Endothelial cell of umbilical vein (primary cell): ENCODE data around the gene DOP1B. TPM values are rescaled to one million over a fixed set of nuclear protein-coding genes. Genes with fewer than 3 reads are reported as not detected.

Source experiments
- BruUV-seq: library from RNA; stranded (reverse); fragments of 400-500 nt; replicated peaks from 2 replicates; lab custom pipeline; 2021; lab: Mats Ljungman, UMichigan
- CTCF ChIA-PET: fragments of 300-600, 350-600 bp; sonication (Branson Sonifier 250); formaldehyde crosslinking; loops from one replicate; lab custom pipeline; 2021; ENCODE audit warnings: antibody characterized with exemption, inconsistent platforms; lab: Charles Lee
- POLR2A ChIA-PET: fragments of 300-600, 350-600 bp; sonication (Branson Sonifier 250); formaldehyde crosslinking; loops from one replicate; lab custom pipeline; 2021; ENCODE audit warnings: antibody characterized with exemption, inconsistent platforms; lab: Charles Lee
- DNase-seq: peaks from one replicate; pipeline ENCODE4 v3.0.0-alpha.2; 2011; ENCODE audit warnings: low read depth, low spot score
- FAIRE-seq: peaks from 2 replicates; lab custom pipeline; 2011; peaks lifted over from hg19 to GRCh38; lab: Jason Lieb, UNC
- H2AFZ ChIP-seq: 2 replicates; pipeline ENCODE4 v1.6.0; 2012; ENCODE audit warnings: low read depth, low read length, control low read depth, inconsistent platforms
- H3K27ac ChIP-seq: 2 replicates; pipeline ENCODE4 v1.5.1; 2011; ENCODE audit warnings: low read depth, mild to moderate bottlenecking, control low read depth, low read length, moderate library complexity; ENCODE audit not compliant: insufficient read depth
- H3K27me3 ChIP-seq, 2 experiments: 2 replicates each; pipeline versions ENCODE4 v1.6.0 to v1.6.1; 2011; ENCODE audit warnings: low read length in 2 of 2, mixed read lengths in 1 of 2; ENCODE audit not compliant: control insufficient read depth in 2 of 2, insufficient read depth in 2 of 2
- H3K36me3 ChIP-seq, 2 experiments: 2 replicates in 1 of 2; 3 replicates in 1 of 2; pipeline ENCODE4 v1.5.1; 2011; ENCODE audit warnings: low read length in 2 of 2, mild to moderate bottlenecking in 1 of 2, moderate library complexity in 1 of 2; ENCODE audit not compliant: control insufficient read depth in 2 of 2, insufficient read depth in 2 of 2; ENCODE audit errors: extremely low read depth in 1 of 2
- H3K4me1 ChIP-seq: 3 replicates; pipeline ENCODE4 v1.5.1; 2011; ENCODE audit warnings: mild to moderate bottlenecking, low read length; ENCODE audit not compliant: control insufficient read depth, insufficient read depth; ENCODE audit errors: extremely low read depth
- H3K4me2 ChIP-seq: 2 replicates; pipeline ENCODE4 v1.6.1; 2011; ENCODE audit warnings: low read length, control low read depth, mixed read lengths; ENCODE audit not compliant: insufficient read depth
- H3K4me3 ChIP-seq, 3 experiments: fragments of 200-600 bp in 1 of 3; sonication (generic), shearing (Covaris generic) in 1 of 3; replicated peaks in 1 of 3; 2 replicates each; pipeline ENCODE4 v1.5.1; 2011 to 2016; ENCODE audit warnings: control low read depth in 3 of 3, low read length in 3 of 3, mild to moderate bottlenecking in 2 of 3, inconsistent platforms in 1 of 3, low read depth in 1 of 3, moderate library complexity in 1 of 3; ENCODE audit not compliant: insufficient read depth in 1 of 3
- H3K79me2 ChIP-seq: 2 replicates; pipeline ENCODE4 v1.6.0; 2012; ENCODE audit warnings: low read length, inconsistent platforms; ENCODE audit not compliant: control insufficient read depth, insufficient read depth
- H3K9ac ChIP-seq: replicated peaks from 2 replicates; pipeline ENCODE3; 2011; ENCODE audit warnings: low read length, control low read depth; ENCODE audit not compliant: insufficient read depth; ENCODE audit errors: extremely low read depth
- H3K9me1 ChIP-seq: replicated peaks from 3 replicates; pipeline ENCODE4 v1.6.0; 2011; ENCODE audit warnings: mild to moderate bottlenecking, low read length; ENCODE audit not compliant: control insufficient read depth, insufficient read depth; ENCODE audit errors: extremely low read depth
- H3K9me3 ChIP-seq: replicated peaks from 2 replicates; pipeline ENCODE4 v1.5.1; 2012; ENCODE audit warnings: low read length, inconsistent platforms; ENCODE audit not compliant: control insufficient read depth, insufficient read depth
- H4K20me1 ChIP-seq: replicated peaks from 2 replicates; pipeline ENCODE3; 2011; ENCODE audit warnings: mild to moderate bottlenecking, low read length; ENCODE audit not compliant: control insufficient read depth, insufficient read depth; ENCODE audit errors: extremely low read depth
- EZH2 ChIP-seq: IDR thresholded peaks from 2 replicates; pipeline ENCODE4 v1.6.1; 2012; ENCODE audit warnings: borderline replicate concordance, low read depth, mild to moderate bottlenecking, moderate library complexity, low read length, inconsistent platforms; ENCODE audit not compliant: severe bottlenecking
- FOS ChIP-seq: IDR thresholded peaks from 2 replicates; pipeline ENCODE4 v1.6.1; 2011; ENCODE audit warnings: mild to moderate bottlenecking, low read length, moderate library complexity, borderline replicate concordance; ENCODE audit not compliant: insufficient read depth
- GATA2 ChIP-seq: IDR thresholded peaks from 2 replicates; pipeline ENCODE4 v1.7.0; 2011; ENCODE audit warnings: low read depth, mild to moderate bottlenecking, moderate library complexity, mixed read lengths, low read length; ENCODE audit not compliant: insufficient read length, insufficient read depth
- JUN ChIP-seq: IDR thresholded peaks from 2 replicates; pipeline ENCODE4 v1.6.1; 2011; ENCODE audit warnings: borderline replicate concordance, low read depth; ENCODE audit not compliant: insufficient read length, insufficient read depth
- MYC ChIP-seq: IDR thresholded peaks from one replicate; pipeline ENCODE4 v1.6.1; 2011; ENCODE audit warnings: mild to moderate bottlenecking, low read depth, low read length
- POLR2A ChIP-seq: IDR thresholded peaks from 2 replicates; pipeline ENCODE4 v1.6.1; 2012; ENCODE audit warnings: low read depth, mild to moderate bottlenecking, control low read depth, low read length
- POLR2AphosphoS5 ChIP-seq: IDR thresholded peaks from 2 replicates; pipeline ENCODE4 v1.6.1; 2012; ENCODE audit warnings: low read depth, mild to moderate bottlenecking, control low read depth, low read length, moderate library complexity; ENCODE audit not compliant: insufficient read depth
- dilution Hi-C: fragments of 300-500 bp; cut with MboI; formaldehyde crosslinking; loops from one replicate; pipeline ENCODE4 v1.15.0; 2019; ENCODE audit warnings: low sequenced_read_pairs; ENCODE audit not compliant: extremely low pct_ligation_motif_present
- intact Hi-C: fragments of 100-400 bp; cut with micrococcal nuclease; formaldehyde crosslinking; loops from one replicate; pipeline ENCODE4 v1.10.0; 2022
- polyA plus RNA-seq, 4 experiments: library from polyadenylated mRNA; depleted of rRNA in 3 of 4; stranded (reverse) in 3 of 4; unstranded in 1 of 4; fragments of >200 nt; gene quantifications; 2 replicates each; pipeline versions ENCODE4 v1.2.1 to v1.2.3, GENCODE V29; 2011 to 2012; ENCODE audit warnings: missing spikeins in 1 of 4
- total RNA-seq: library from RNA; stranded (reverse); gene quantifications from 2 replicates; pipeline ENCODE4 v1.2.3, GENCODE V29; 2021
- TF ChIP-seq, protein P1 (sequence below), 2 donors: IDR thresholded peaks; 1 replicate in 1 of 2; 2 replicates in 1 of 2; pipeline ENCODE4 v1.5.1; 2011; ENCODE audit warnings: low read length in 2 of 2, mild to moderate bottlenecking in 2 of 2, moderate library complexity in 2 of 2, control low read depth in 1 of 2, inconsistent platforms in 1 of 2, low read depth in 1 of 2; ENCODE audit not compliant: insufficient read depth in 1 of 2; ENCODE audit errors: extremely low read depth in 1 of 2
- TF ChIP-seq, protein P2 (sequence below): IDR thresholded peaks from 2 replicates; pipeline ENCODE4 v1.6.1; 2011; ENCODE audit not compliant: insufficient read depth, insufficient read length

Gene DOP1B
- total and polyA plus RNA-seq, 2 donors (not counting 3 experiments of a cell fraction or from before 2014, with no cell fraction given) = 3.7 to 9.9 TPM

DNA sequence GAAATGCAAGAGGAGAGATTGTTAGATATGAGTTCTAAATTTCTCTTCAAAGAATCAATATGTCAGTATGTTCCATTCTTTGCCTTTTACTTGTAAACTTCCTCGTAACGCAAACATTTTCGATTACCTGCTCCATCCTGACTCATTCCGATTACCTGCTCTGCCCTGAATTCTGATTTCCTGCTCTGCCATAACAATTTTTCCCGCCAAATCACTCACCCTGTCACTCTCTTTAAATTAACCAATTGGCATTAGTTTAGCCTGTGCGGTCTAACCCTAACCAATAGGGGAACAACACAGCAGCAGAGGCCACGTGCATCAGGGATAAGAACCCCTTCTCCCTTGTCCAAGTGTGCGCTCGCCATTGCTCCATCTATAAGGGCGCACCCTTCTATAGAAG lies 46.8 kb upstream of the DOP1B start:
- Histone ChIP-seq H3K9me3 (no peaks in the 10 kb centered on the region), H3K4me1 (no peaks in the 10 kb centered on the region), H4K20me1 (no peaks in the 10 kb centered on the region), H3K4me2 (no peak overlapping the region), H3K4me3 (no peak overlapping the region), H3K79me2 (no peaks in the 10 kb centered on the region), H3K36me3 (no peaks in the 10 kb centered on the region), H3K9me1 (no peaks in the 10 kb centered on the region), H2AFZ (no peak overlapping the region), H3K27me3 (peaks cover 23 to 31% of the 10 kb centered on the region in 2 experiments), H3K27ac (no peak overlapping the region), H3K9ac (no peak overlapping the region)
- TF ChIP-seq POLR2A (no peak), FOS (no peak), MYC (no peak), POLR2AphosphoS5 (no peak), JUN (no peak), GATA2 (no peak), EZH2 (no peak)
- TF ChIP-seq, protein P1, sequence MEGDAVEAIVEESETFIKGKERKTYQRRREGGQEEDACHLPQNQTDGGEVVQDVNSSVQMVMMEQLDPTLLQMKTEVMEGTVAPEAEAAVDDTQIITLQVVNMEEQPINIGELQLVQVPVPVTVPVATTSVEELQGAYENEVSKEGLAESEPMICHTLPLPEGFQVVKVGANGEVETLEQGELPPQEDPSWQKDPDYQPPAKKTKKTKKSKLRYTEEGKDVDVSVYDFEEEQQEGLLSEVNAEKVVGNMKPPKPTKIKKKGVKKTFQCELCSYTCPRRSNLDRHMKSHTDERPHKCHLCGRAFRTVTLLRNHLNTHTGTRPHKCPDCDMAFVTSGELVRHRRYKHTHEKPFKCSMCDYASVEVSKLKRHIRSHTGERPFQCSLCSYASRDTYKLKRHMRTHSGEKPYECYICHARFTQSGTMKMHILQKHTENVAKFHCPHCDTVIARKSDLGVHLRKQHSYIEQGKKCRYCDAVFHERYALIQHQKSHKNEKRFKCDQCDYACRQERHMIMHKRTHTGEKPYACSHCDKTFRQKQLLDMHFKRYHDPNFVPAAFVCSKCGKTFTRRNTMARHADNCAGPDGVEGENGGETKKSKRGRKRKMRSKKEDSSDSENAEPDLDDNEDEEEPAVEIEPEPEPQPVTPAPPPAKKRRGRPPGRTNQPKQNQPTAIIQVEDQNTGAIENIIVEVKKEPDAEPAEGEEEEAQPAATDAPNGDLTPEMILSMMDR (IDR thresholded peaks at IDR 0.05; ENCODE audit: extremely low read depth in 1 of 2, insufficient read depth in 1 of 2, low read depth in 1 of 2, low read length in 2 of 2) = no peak
- TF ChIP-seq, protein P2, sequence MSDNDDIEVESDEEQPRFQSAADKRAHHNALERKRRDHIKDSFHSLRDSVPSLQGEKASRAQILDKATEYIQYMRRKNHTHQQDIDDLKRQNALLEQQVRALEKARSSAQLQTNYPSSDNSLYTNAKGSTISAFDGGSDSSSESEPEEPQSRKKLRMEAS = no peak
- dilution Hi-C loops (no loop called here), intact Hi-C loops (loop anchor here (5.0 kb wide), 2 partner anchors 48 to 168 kb away; partner anchors contain the start of gene SETD4)
- no peak for FAIRE-seq
- CTCF ChIA-PET = interaction anchor here (1.0 to 1.2 kb wide), 2 partner anchors 14 to 50 kb away, joined by 3 to 4 read pairs; partner anchors contain the start of gene SETD4
- POLR2A ChIA-PET = no interaction called here
- no TSS peak for BruUV-seq
- DNase-seq = no peak
